HAP-1 (cell line): ENCODE data around the gene SH3BGRL2.

ENCODE experiments used
- DNase-seq, 2 experiments: peaks; one replicate each; pipeline ENCODE4 v3.0.0-alpha.2; 2016 to 2020; ENCODE audit warnings: low spot score in 2 of 2
- H3K27me3 ChIP-seq: fragments of 250-450 bp; sonication (Bioruptor Pico); 2 replicates; pipeline ENCODE4 v1.5.1; 2020; ENCODE audit warnings: low read depth, mild to moderate bottlenecking, moderate library complexity
- H3K36me3 ChIP-seq: fragments of 250-450 bp; sonication (Bioruptor Pico); replicated peaks from 2 replicates; pipeline ENCODE4 v1.5.1; 2020; ENCODE audit warnings: mild to moderate bottlenecking
- H3K4me1 ChIP-seq: fragments of 250-450 bp; sonication (Bioruptor Pico); 2 replicates; pipeline ENCODE4 v1.5.1; 2020; ENCODE audit warnings: mild to moderate bottlenecking
- H3K4me3 ChIP-seq: fragments of 250-450 bp; sonication (Bioruptor Pico); 2 replicates; pipeline ENCODE4 v1.5.1; 2020; ENCODE audit warnings: mild to moderate bottlenecking, moderate library complexity
- H3K9me3 ChIP-seq: fragments of 250-450 bp; sonication (Bioruptor Pico); 2 replicates; pipeline ENCODE4 v1.5.1; 2020; ENCODE audit warnings: mild to moderate bottlenecking, moderate library complexity
- in situ Hi-C: fragments of 300-500 bp; cut with MboI; formaldehyde crosslinking; loops from 3 replicates; pipeline ENCODE4 v1.14.3; 2020; ENCODE audit warnings: low sequenced_read_pairs, inconsistent platforms, mixed read lengths

SH3BGRL2 gene

GRCh38 chr6:79630883-79631692 is at the start of gene SH3BGRL2:
SH3BGRL2 (plus strand) TSS chr6:79631329; CDS start chr6:79631462, 133 bp downstream.
- in situ Hi-C loops, result no loop called here
- no peaks in the 10 kb centered on the region for H3K36me3 ChIP-seq
- H3K27me3 ChIP-seq, result no peaks in the 10 kb centered on the region
- DNase-seq, result peak; percentile 82 to 90
- peak within 1 kb of the TSS; percentile 84 for H3K4me3 ChIP-seq
- H3K4me1 ChIP-seq, result peaks cover 3% of the 10 kb centered on the region; the same call in 1 of the 2 replicates
- no peaks in the 10 kb centered on the region for H3K9me3 ChIP-seq

- in situ Hi-C loops, result no loop called here
- no peaks in the 10 kb centered on the region for H3K4me1 ChIP-seq
- no peak for DNase-seq
- H3K9me3 ChIP-seq, result no peaks in the 10 kb centered on the region
- no peaks in the 10 kb centered on the region for H3K27me3 ChIP-seq
- H3K4me3 ChIP-seq, result no peak overlapping the region
- no peaks in the 10 kb centered on the region for H3K36me3 ChIP-seq
Measured at GRCh38 chr6:79584332-79584731, 46.8 kb upstream of the SH3BGRL2 start.

- DNase-seq, result peak; percentile 21 to 39
- H3K4me3 ChIP-seq, result no peak overlapping the region
- no peaks in the 10 kb centered on the region for H3K9me3 ChIP-seq
- H3K36me3 ChIP-seq, result no peaks in the 10 kb centered on the region
- H3K4me1 ChIP-seq, result no peaks in the 10 kb centered on the region
- in situ Hi-C loops, result no loop called here
- H3K27me3 ChIP-seq, result no peaks in the 10 kb centered on the region
Measured at GRCh38 chr6:79586548-79586947, 44.6 kb upstream of the SH3BGRL2 start.

GRCh38 chr6:79589701-79590100 is 41.4 kb upstream of the SH3BGRL2 start:
- Histone ChIP-seq H3K27me3 (no peaks in the 10 kb centered on the region), H3K4me1 (no peaks in the 10 kb centered on the region; the same call in 1 of the 2 replicates), H3K9me3 (no peaks in the 10 kb centered on the region), H3K4me3 (no peak overlapping the region), H3K36me3 (no peaks in the 10 kb centered on the region)
- DNase-seq, result no peak
- in situ Hi-C loops, result no loop called here

GRCh38 chr6:79597155-79597554 is 34.0 kb upstream of the SH3BGRL2 start:
- Histone ChIP-seq H3K4me3 (no peak overlapping the region), H3K4me1 (no peaks in the 10 kb centered on the region; the same call in 1 of the 2 replicates), H3K36me3 (no peaks in the 10 kb centered on the region), H3K9me3 (no peaks in the 10 kb centered on the region), H3K27me3 (no peaks in the 10 kb centered on the region)
- DNase-seq, result no peak
- in situ Hi-C loops, result no loop called here

GRCh38 chr6:79598012-79598411 is 33.1 kb upstream of the SH3BGRL2 start:
- no peaks in the 10 kb centered on the region for H3K36me3 ChIP-seq
- H3K4me3 ChIP-seq, result no peak overlapping the region
- in situ Hi-C loops, result no loop called here
- H3K9me3 ChIP-seq, result no peaks in the 10 kb centered on the region
- no peaks in the 10 kb centered on the region for H3K27me3 ChIP-seq
- H3K4me1 ChIP-seq, result no peaks in the 10 kb centered on the region
- DNase-seq, result no peak

- Histone ChIP-seq H3K27me3 (no peaks in the 10 kb centered on the region), H3K4me1 (no peaks in the 10 kb centered on the region), H3K36me3 (no peaks in the 10 kb centered on the region), H3K9me3 (no peaks in the 10 kb centered on the region), H3K4me3 (no peak overlapping the region)
- in situ Hi-C loops, result no loop called here
- no peak for DNase-seq
Measured at GRCh38 chr6:79599725-79600259, 31.3 kb upstream of the SH3BGRL2 start.

- H3K27me3 ChIP-seq, result no peaks in the 10 kb centered on the region
- no peak overlapping the region for H3K4me3 ChIP-seq
- H3K4me1 ChIP-seq, result no peaks in the 10 kb centered on the region
- no peak for DNase-seq
- no peaks in the 10 kb centered on the region for H3K9me3 ChIP-seq
- no peaks in the 10 kb centered on the region for H3K36me3 ChIP-seq
- in situ Hi-C loops, result no loop called here
Measured at GRCh38 chr6:79600313-79600712, 30.8 kb upstream of the SH3BGRL2 start.

- Histone ChIP-seq H3K4me3 (no peak overlapping the region), H3K4me1 (no peaks in the 10 kb centered on the region), H3K36me3 (no peaks in the 10 kb centered on the region), H3K9me3 (no peaks in the 10 kb centered on the region), H3K27me3 (no peaks in the 10 kb centered on the region)
- in situ Hi-C loops, result no loop called here
- no peak for DNase-seq
Measured at GRCh38 chr6:79600812-79601609, 30.1 kb upstream of the SH3BGRL2 start.

- no peak for DNase-seq
- Histone ChIP-seq H3K9me3 (no peaks in the 10 kb centered on the region), H3K27me3 (no peaks in the 10 kb centered on the region), H3K4me3 (no peak overlapping the region), H3K36me3 (no peaks in the 10 kb centered on the region), H3K4me1 (no peaks in the 10 kb centered on the region)
- in situ Hi-C loops, result no loop called here
Measured at GRCh38 chr6:79602859-79603258, 28.3 kb upstream of the SH3BGRL2 start.

GRCh38 chr6:79604583-79605037 is 26.5 kb upstream of the SH3BGRL2 start:
- in situ Hi-C loops, result no loop called here
- H3K36me3 ChIP-seq, result no peaks in the 10 kb centered on the region
- no peaks in the 10 kb centered on the region for H3K27me3 ChIP-seq
- no peak for DNase-seq
- H3K9me3 ChIP-seq, result no peaks in the 10 kb centered on the region
- H3K4me3 ChIP-seq, result no peak overlapping the region
- no peaks in the 10 kb centered on the region for H3K4me1 ChIP-seq

GRCh38 chr6:79605061-79605460 is 26.1 kb upstream of the SH3BGRL2 start:
- no peak overlapping the region for H3K4me3 ChIP-seq
- H3K9me3 ChIP-seq, result no peaks in the 10 kb centered on the region
- H3K27me3 ChIP-seq, result no peaks in the 10 kb centered on the region
- H3K4me1 ChIP-seq, result no peaks in the 10 kb centered on the region
- DNase-seq, result no peak
- H3K36me3 ChIP-seq, result no peaks in the 10 kb centered on the region
- in situ Hi-C loops, result no loop called here

GRCh38 chr6:79605968-79606764 is 25.0 kb upstream of the SH3BGRL2 start:
- Histone ChIP-seq H3K4me1 (no peaks in the 10 kb centered on the region), H3K9me3 (no peaks in the 10 kb centered on the region), H3K4me3 (no peak overlapping the region), H3K36me3 (no peaks in the 10 kb centered on the region), H3K27me3 (no peaks in the 10 kb centered on the region)
- in situ Hi-C loops, result no loop called here
- DNase-seq, result no peak
